Stimulated activated CD4-positive, alpha-beta T cell treated with anti-CD3 and anti-CD28 coated beads, Interleukin-2, amount 100 ng/mL, for 48 hours (primary cell): ENCODE measurements around the gene GIMAP5.
"Not testable (repeated sequence)": the region's sequence is repeated elsewhere in the genome, so short reads cannot be mapped to it uniquely, and the experiment has no call there.

ENCODE experiments used
- DNase-seq, 2 donors: peaks; one replicate each; pipeline ENCODE4 v3.0.0-alpha.2; 2020

The GIMAP5 gene

GRCh38 chr7:150735596-150736358, 1.4 kb upstream of the GIMAP5 start:
- DNase-seq: no peak

GRCh38 chr7:150736864-150737263, 354 bp upstream of the GIMAP5 start:
- no peak for DNase-seq

- no peak for DNase-seq
Measured at GRCh38 chr7:150738092-150738491, 874 bp downstream of the GIMAP5 start.

- no peak for DNase-seq
Measured at GRCh38 chr7:150738591-150739001, 1.4 kb downstream of the GIMAP5 start.

- no peak for DNase-seq
Measured at GRCh38 chr7:150739033-150739432, 1.8 kb downstream of the GIMAP5 start.

- no peak for DNase-seq
Measured at GRCh38 chr7:150740053-150740452, 2.8 kb downstream of the GIMAP5 start.

GRCh38 chr7:150742286-150742968, 5.2 kb downstream of the GIMAP5 start:
- DNase-seq: no peak

- no peak for DNase-seq
Measured at GRCh38 chr7:150744041-150744656, 6.9 kb downstream of the GIMAP5 start.

- DNase-seq: no peak
Measured at GRCh38 chr7:150745086-150745485, 7.9 kb downstream of the GIMAP5 start.

- no peak for DNase-seq
Measured at GRCh38 chr7:150745876-150746275, 8.7 kb downstream of the GIMAP5 start.

GRCh38 chr7:150746921-150747320, 9.7 kb downstream of the GIMAP5 start:
- no peak for DNase-seq

GRCh38 chr7:150748376-150748775, 11.2 kb downstream of the GIMAP5 start:
- DNase-seq: no peak

GRCh38 chr7:150751702-150752101, 14.5 kb downstream of the GIMAP5 start:
- DNase-seq: no peak

- no peak for DNase-seq
Measured at GRCh38 chr7:150753239-150753638, 16.0 kb downstream of the GIMAP5 start.

- no peak for DNase-seq
Measured at GRCh38 chr7:150753826-150754603, 16.8 kb downstream of the GIMAP5 start.

- no peak for DNase-seq
Measured at GRCh38 chr7:150754951-150755350, 17.7 kb downstream of the GIMAP5 start.

GRCh38 chr7:150755473-150756099, 18.4 kb downstream of the GIMAP5 start:
- DNase-seq: no peak

- DNase-seq: no peak
Measured at GRCh38 chr7:150756166-150756565, 18.9 kb downstream of the GIMAP5 start.

- DNase-seq: no peak
Measured at GRCh38 chr7:150756858-150757257, 19.6 kb downstream of the GIMAP5 start.

- no peak for DNase-seq
Measured at GRCh38 chr7:150759479-150759878, 22.3 kb downstream of the GIMAP5 start.

GRCh38 chr7:150766334-150766709, 29.1 kb downstream of the GIMAP5 start:
- no peak for DNase-seq

- DNase-seq: no peak
Measured at GRCh38 chr7:150769768-150770167, 32.5 kb downstream of the GIMAP5 start.

GRCh38 chr7:150774131-150774530, 36.9 kb downstream of the GIMAP5 start:
- DNase-seq: not testable (repeated sequence)
